Gastroesophageal sphincter (tissue), 4 donors: ENCODE measurements around the gene AMER3. TPM values are rescaled to one million over a fixed set of nuclear protein-coding genes. Genes with fewer than 3 reads are reported as not detected.

ENCODE experiments used
- ATAC-seq: fragments of 150-250 bp; one replicate; pipeline ENCODE4 v1.9.1; 2016; ENCODE audit warnings: mild to moderate bottlenecking, moderate library complexity
- H3K27ac ChIP-seq, 4 donors: fragments of 200-600 bp; sonication (generic) in 3 of 4; 1 replicate in 3 of 4; 2 replicates in 1 of 4; pipeline ENCODE4 v1.5.1; 2016 to 2019
- H3K27me3 ChIP-seq: fragments of 200-600 bp; sonication (generic); one replicate; pipeline ENCODE4 v1.5.1; 2019
- H3K36me3 ChIP-seq, 2 donors: fragments of 200-600 bp; sonication (generic); one replicate each; pipeline ENCODE4 v1.5.1; 2019; ENCODE audit warnings: control low read depth in 1 of 2
- H3K4me1 ChIP-seq, 3 donors: fragments of 200-600 bp; sonication (generic); 1 replicate in 2 of 3; 2 replicates in 1 of 3; pipeline ENCODE4 v1.5.1; 2016 to 2019; ENCODE audit warnings: control low read depth in 2 of 3
- H3K4me3 ChIP-seq, 2 donors: fragments of 200-600 bp; sonication (generic); one replicate each; pipeline ENCODE4 v1.5.1; 2019; ENCODE audit warnings: mild to moderate bottlenecking in 1 of 2, moderate library complexity in 1 of 2
- H3K9me3 ChIP-seq, 3 donors: fragments of 200-600 bp; sonication (generic); one replicate each; pipeline ENCODE4 v1.5.1; 2017 to 2019; ENCODE audit warnings: control low read depth in 2 of 3
- EP300 ChIP-seq: sonication (generic); formaldehyde crosslinking; IDR thresholded peaks from one replicate; pipeline ENCODE4 v1.6.1; 2017; ENCODE audit warnings: antibody characterized with exemption, mild to moderate bottlenecking
- POLR2A ChIP-seq, 2 donors: fragments of 450-650 bp; IDR thresholded peaks; one replicate each; pipeline ENCODE4 v1.6.1; 2017; ENCODE audit warnings: antibody characterized with exemption in 2 of 2, mild to moderate bottlenecking in 2 of 2, moderate library complexity in 1 of 2
- POLR2AphosphoS5 ChIP-seq: sonication (generic); formaldehyde crosslinking; IDR thresholded peaks from one replicate; pipeline ENCODE4 v1.6.1; 2017; ENCODE audit warnings: antibody characterized with exemption
- WGBS, 2 donors: methylation state at CpG; one replicate each; pipeline ENCODE4 v1.1.5; 2018; ENCODE audit warnings: low coverage in 1 of 2; 5-methylcytosine and 5-hydroxymethylcytosine counted together
- total RNA-seq, 4 donors: library from RNA; depleted of rRNA; stranded (reverse); fragments of >200 nt; gene quantifications; one replicate each; pipeline ENCODE4 v1.1.0, GENCODE V29; 2016
- TF ChIP-seq, protein P1 (sequence below), 4 experiments: fragments of 200-600 bp in 2 of 4; fragments of 450-650 bp in 2 of 4; sonication (generic) in 1 of 4; IDR thresholded peaks; one replicate each; pipeline ENCODE4 v1.5.1; 2017 to 2019; ENCODE audit warnings: antibody characterized with exemption in 4 of 4, mild to moderate bottlenecking in 2 of 4, moderate library complexity in 2 of 4

AMER3 gene
- total RNA-seq, 4 donors from 2014 or later: 0.27 TPM; not detected in 3

DNA sequence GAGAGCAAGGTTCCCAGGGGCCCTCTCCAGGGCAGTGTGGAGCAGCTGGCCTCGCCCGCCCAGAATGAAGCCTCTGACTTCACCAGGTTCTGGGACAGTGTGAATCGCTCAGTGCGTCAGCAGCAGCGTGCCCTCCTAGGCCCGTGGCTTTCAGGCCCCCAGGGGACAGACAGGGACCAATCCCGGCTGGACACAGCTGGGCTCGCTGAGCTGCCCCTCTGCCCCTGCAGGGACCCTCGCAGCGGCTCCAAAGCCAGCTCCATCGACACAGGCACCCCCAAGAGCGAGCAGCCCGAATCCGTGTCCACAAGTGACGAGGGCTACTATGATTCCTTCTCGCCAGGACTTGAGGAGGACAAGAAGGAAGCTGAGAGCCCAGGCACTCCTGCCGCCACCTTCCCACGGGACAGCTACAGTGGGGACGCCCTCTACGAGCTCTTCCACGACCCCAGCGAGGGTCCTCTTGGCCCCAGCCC, 7.6 kb downstream of the AMER3 start:
- no peak overlapping the region for H3K27ac ChIP-seq
- peaks cover 73% of the 10 kb centered on the region for H3K27me3 ChIP-seq
- no peak for TF ChIP-seq EP300
- no peak for TF ChIP-seq POLR2AphosphoS5
- TF ChIP-seq POLR2A (IDR thresholded peaks at IDR 0.05): no peak
- TF ChIP-seq, protein P1, sequence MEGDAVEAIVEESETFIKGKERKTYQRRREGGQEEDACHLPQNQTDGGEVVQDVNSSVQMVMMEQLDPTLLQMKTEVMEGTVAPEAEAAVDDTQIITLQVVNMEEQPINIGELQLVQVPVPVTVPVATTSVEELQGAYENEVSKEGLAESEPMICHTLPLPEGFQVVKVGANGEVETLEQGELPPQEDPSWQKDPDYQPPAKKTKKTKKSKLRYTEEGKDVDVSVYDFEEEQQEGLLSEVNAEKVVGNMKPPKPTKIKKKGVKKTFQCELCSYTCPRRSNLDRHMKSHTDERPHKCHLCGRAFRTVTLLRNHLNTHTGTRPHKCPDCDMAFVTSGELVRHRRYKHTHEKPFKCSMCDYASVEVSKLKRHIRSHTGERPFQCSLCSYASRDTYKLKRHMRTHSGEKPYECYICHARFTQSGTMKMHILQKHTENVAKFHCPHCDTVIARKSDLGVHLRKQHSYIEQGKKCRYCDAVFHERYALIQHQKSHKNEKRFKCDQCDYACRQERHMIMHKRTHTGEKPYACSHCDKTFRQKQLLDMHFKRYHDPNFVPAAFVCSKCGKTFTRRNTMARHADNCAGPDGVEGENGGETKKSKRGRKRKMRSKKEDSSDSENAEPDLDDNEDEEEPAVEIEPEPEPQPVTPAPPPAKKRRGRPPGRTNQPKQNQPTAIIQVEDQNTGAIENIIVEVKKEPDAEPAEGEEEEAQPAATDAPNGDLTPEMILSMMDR (IDR thresholded peaks at IDR 0.05): no peak
- 60 to 92% methylated on average over 4 to 5 of the region's 22 CpGs for WGBS, 2 donors
- H3K4me3 ChIP-seq: no peak overlapping the region
- no peaks in the 10 kb centered on the region for H3K9me3 ChIP-seq
- no peak for ATAC-seq
- no peaks in the 10 kb centered on the region for H3K4me1 ChIP-seq
- no peaks in the 10 kb centered on the region for H3K36me3 ChIP-seq

DNA sequence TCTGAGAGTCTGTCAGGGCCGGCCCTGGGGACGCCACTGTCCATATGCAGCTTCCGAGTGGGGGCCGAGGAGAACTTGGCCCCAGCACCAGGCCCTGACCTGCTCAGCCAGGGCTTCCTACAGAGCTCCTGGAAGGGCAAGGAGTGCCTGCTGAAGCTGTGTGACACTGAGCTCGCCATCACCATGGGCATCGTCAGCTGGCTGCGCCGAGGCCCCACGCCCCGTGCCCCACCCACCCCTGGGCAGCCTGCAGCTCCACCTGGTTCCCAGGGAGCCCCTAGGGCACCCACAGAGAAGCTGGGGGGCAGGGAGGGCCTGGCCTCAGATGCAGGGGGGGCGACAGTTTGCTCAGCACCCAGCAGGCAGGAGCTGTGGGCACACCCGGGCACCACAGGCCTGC, 8.1 kb downstream of the AMER3 start:
- TF ChIP-seq, protein P1 (IDR thresholded peaks at IDR 0.05): no peak
- no peak for TF ChIP-seq EP300
- no peak for TF ChIP-seq POLR2AphosphoS5
- TF ChIP-seq POLR2A (IDR thresholded peaks at IDR 0.05): no peak
- Histone ChIP-seq H3K4me3 (no peak overlapping the region), H3K9me3 (no peaks in the 10 kb centered on the region), H3K36me3 (no peaks in the 10 kb centered on the region), H3K27ac (no peak overlapping the region), H3K4me1 (no peaks in the 10 kb centered on the region), H3K27me3 (peaks cover 73% of the 10 kb centered on the region)
- WGBS, 2 donors: no CpG with 5 or more reads among the region's 12 CpGs
- no peak for ATAC-seq

DNA sequence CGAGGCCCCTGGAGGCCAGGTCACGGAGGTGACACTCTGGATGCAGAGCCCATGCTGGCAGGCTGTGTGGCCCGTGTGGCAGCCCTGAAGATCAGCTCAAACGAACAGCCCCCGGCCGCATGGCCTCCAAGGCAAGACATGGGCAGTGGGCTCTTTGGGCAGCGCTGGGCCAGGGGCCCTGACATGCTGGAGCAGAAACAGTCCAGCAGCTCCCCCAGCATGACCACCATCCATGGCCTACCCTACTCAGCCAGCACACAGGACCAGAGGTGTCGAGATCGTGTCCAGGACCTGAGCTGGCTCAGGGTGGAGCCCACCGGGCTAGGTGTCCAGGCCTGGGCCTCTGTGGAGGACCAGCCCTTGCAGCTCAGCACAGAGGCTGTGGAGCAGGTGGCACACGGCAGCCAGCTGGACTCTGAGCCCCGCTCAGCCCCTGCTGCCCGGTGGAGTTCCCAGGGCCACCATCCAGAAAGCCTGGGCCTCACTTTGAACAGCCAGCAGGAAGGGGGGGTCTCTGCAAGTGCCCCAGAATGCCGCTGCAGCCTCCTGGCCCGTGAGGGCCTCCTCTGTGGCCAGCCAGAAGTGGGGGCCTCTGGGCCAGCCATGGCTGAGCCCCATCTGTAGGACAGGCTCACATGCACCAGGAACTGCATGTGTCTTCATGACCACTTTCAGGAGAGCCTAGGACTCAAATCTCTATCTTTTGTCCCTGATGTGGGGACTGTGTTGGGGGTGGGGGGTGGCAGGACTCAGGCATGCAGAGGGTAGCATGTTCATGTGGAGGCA, 8.9 kb downstream of the AMER3 start:
- WGBS, 2 donors: 60% methylated on average over 1 of the region's 15 CpGs; no CpG with 5 or more reads in 1 of the 2 donors
- ATAC-seq: no peak

DNA sequence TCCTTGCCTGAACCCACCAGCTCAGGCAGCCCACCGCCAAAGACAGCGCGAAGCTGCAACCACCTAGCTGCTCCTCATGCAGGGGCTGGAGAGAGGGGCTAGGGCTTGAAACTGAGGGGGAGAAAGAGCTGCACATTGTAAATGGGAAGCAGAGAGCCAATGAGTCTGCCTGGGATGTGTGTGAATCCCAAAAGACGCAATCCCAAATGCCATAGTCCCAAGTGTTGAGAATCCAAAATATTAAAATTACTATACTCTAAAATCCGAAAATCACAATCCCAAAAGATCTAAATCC, 9.4 kb downstream of the AMER3 start:
- H3K4me3 ChIP-seq: no peak overlapping the region
- H3K9me3 ChIP-seq: no peaks in the 10 kb centered on the region
- ATAC-seq: no peak
- WGBS, 2 donors: 88 to 91% methylated on average over 5 of the region's 5 CpGs
- H3K36me3 ChIP-seq: no peaks in the 10 kb centered on the region
- H3K4me1 ChIP-seq: no peaks in the 10 kb centered on the region
- no peak overlapping the region for H3K27ac ChIP-seq
- TF ChIP-seq POLR2A (IDR thresholded peaks at IDR 0.05) (no peak), POLR2AphosphoS5 (no peak), EP300 (no peak)
- TF ChIP-seq, protein P1 (IDR thresholded peaks at IDR 0.05): no peak
- peaks cover 68% of the 10 kb centered on the region for H3K27me3 ChIP-seq

More for the DNA sequence above, 8.9 kb downstream of the AMER3 start:
- Histone ChIP-seq H3K9me3 (no peaks in the 10 kb centered on the region), H3K27me3 (peaks cover 69% of the 10 kb centered on the region), H3K4me1 (no peaks in the 10 kb centered on the region), H3K36me3 (no peaks in the 10 kb centered on the region), H3K27ac (no peak overlapping the region), H3K4me3 (no peak overlapping the region)
- no peak for TF ChIP-seq POLR2A (IDR thresholded peaks at IDR 0.05)
- TF ChIP-seq, protein P1 (IDR thresholded peaks at IDR 0.05): no peak
- TF ChIP-seq EP300: no peak

DNA sequence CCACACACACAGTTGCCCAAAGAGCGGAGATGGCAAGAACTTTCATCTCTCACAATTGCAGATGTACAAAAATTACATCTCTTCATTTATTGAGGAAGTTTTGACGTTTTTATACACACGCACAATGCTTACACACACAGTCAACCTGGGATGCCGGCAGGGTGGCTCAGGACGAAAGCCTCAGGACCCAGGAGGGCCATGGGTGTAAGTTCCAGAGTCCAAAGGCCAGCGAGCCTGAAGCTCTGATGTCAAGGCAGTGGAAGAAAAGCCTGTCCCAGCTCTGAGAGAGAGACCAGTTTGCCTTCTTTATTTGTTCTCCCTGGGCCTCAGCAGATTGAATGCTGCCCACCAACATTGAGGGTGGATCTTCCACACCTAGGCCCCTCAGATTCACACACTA, 10.1 kb downstream of the AMER3 start:
- Histone ChIP-seq H3K36me3 (no peaks in the 10 kb centered on the region), H3K27ac (no peak overlapping the region), H3K9me3 (no peaks in the 10 kb centered on the region), H3K4me3 (no peak overlapping the region), H3K27me3 (peaks cover 61% of the 10 kb centered on the region), H3K4me1 (no peaks in the 10 kb centered on the region)
- ATAC-seq: no peak
- TF ChIP-seq, protein P1 (IDR thresholded peaks at IDR 0.05): no peak
- no peak for TF ChIP-seq POLR2A (IDR thresholded peaks at IDR 0.05)
- no peak for TF ChIP-seq POLR2AphosphoS5
- no peak for TF ChIP-seq EP300
- WGBS, 2 donors: 79 to 90% methylated on average over 2 to 5 of the region's 6 CpGs
